A204.1 (cell line): ENCODE data around the gene NR2F1.

Experiments
- FAIRE-seq: peaks from 2 replicates; lab custom pipeline; 2012; peaks lifted over from hg19 to GRCh38; lab: Jason Lieb, UNC

The NR2F1 gene

DNA sequence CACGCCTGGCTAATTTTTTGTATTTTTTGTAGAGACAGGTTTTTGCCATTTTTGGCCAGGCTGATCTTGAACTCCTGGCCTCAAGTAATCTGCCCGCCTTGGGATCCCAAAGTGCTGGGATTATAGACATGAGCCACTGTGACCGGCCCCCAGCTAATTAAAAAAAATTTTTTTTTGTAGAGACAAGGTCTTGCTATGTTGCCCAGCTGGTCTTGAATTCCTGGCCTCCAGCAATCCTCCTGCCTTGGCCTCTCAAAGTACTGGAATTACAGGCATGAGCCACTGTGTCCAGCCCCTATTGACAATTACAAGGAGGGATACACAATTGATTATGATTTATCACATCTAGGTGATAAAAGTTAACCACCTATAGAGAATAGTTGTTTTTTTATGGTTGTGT is 59.5 kb downstream of the NR2F1 start:
- no peak for FAIRE-seq
